ENCODE measurements around the gene DNASE2B. TPM values are rescaled to one million over a fixed set of nuclear protein-coding genes. Genes with fewer than 3 reads are reported as not detected.

Gene DNASE2B
- total and polyA plus RNA-seq, 2 donors from 2014 or later: not detected

DNA sequence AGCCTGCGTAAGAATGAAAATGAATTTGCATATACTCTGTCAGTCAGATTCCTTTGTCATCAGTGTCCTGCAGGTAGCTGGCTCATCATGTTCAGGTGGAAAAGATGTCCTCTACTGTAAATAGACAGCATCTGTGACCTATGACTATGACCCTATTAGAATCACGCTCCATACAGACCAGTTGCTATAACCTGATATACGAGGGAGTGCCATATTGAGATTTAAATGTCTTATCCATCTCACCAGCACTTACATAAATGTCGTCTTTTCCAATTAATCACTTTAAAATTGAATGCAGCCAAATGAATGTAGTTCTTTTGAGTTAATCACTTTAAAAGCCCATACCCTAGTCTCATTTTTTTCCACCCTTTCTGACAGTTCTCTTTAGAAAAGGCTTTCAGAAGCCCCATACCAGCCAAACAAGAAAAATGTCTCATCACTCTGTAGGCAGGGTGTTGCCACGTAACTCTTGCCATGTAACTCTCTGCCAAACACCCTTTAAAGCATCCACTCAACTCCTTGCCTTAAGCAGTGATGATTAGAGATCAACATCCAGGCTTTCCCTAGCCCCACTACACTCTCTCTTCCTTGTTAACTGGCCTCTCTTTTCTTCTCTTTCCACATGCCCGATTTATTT is 26.3 kb downstream of the DNASE2B start:
- Histone ChIP-seq H3K36me3 (ENCODE audit: control insufficient read depth in 2 of 3, insufficient read depth in 3 of 3, low read length in 3 of 3) (no peaks in the 10 kb centered on the region), H3K9me3 (ENCODE audit: control insufficient read depth in 2 of 3, insufficient read depth in 1 of 3, low read length in 3 of 3) (no peaks in the 10 kb centered on the region), H3K27me3 (ENCODE audit: control insufficient read depth, insufficient read depth, low read length) (no peaks in the 10 kb centered on the region), H3K4me3 (ENCODE audit: low read length in 3 of 3) (no peak overlapping the region), H3K27ac (ENCODE audit: low read depth in 2 of 2, low read length in 2 of 2) (no peak overlapping the region), H3K9ac (ENCODE audit: low read length in 3 of 3) (no peak overlapping the region), H3K4me1 (ENCODE audit: control insufficient read depth in 2 of 3, insufficient read depth in 2 of 3, low read depth in 1 of 3, low read length in 3 of 3) (no peaks in the 10 kb centered on the region)
- TF ChIP-seq, protein P1, sequence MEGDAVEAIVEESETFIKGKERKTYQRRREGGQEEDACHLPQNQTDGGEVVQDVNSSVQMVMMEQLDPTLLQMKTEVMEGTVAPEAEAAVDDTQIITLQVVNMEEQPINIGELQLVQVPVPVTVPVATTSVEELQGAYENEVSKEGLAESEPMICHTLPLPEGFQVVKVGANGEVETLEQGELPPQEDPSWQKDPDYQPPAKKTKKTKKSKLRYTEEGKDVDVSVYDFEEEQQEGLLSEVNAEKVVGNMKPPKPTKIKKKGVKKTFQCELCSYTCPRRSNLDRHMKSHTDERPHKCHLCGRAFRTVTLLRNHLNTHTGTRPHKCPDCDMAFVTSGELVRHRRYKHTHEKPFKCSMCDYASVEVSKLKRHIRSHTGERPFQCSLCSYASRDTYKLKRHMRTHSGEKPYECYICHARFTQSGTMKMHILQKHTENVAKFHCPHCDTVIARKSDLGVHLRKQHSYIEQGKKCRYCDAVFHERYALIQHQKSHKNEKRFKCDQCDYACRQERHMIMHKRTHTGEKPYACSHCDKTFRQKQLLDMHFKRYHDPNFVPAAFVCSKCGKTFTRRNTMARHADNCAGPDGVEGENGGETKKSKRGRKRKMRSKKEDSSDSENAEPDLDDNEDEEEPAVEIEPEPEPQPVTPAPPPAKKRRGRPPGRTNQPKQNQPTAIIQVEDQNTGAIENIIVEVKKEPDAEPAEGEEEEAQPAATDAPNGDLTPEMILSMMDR (IDR thresholded peaks at IDR 0.05; ENCODE audit: borderline replicate concordance, extremely low read depth, insufficient read depth): no peak
- intact Hi-C loops (cut with DNase I): loop anchor here (10.0 kb wide), 1 partner anchor 290 kb away; no protein-coding TSS in a partner anchor
- DNase-seq (no peak), FAIRE-seq (no peak)

DNA sequence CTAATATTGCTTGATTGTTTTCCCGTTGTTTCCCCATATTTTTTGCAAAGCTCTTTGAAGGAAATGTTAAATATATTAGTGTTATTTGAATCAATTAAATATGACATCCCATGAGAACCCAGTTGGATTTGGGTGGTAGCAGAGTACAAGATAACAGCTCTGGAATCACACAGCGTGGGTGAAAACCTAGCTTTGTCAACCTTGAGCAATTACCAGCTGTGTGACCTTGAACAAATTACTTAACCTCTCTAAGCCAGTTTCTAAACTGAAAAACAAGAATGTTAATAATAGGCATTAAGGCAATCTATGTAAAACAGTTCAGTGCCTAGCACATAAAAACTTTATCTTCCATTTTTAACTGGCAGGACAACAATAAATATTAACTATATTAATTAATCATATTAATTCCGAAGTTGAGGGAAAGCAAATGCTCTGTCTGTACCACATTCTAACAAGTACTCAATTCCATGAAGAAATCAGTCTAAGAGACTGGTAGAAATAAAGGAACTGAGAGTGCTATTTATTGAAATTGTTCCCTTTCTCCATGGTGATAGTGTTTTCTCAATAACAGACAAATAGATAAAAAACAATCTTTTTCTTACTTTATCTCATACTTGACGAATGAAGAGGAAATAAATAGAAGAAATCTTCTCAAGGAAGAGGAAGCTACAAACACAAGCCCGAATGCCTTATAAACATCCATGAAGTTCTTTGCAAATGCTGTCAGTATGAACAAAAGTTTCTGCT is 27.0 kb downstream of the DNASE2B start:
- intact Hi-C loops (cut with DNase I): loop anchor here (10.0 kb wide), 1 partner anchor 291 kb away; no protein-coding TSS in a partner anchor
- no peak overlapping the region for H3K9ac ChIP-seq (ENCODE audit: low read length in 3 of 3)

DNA sequence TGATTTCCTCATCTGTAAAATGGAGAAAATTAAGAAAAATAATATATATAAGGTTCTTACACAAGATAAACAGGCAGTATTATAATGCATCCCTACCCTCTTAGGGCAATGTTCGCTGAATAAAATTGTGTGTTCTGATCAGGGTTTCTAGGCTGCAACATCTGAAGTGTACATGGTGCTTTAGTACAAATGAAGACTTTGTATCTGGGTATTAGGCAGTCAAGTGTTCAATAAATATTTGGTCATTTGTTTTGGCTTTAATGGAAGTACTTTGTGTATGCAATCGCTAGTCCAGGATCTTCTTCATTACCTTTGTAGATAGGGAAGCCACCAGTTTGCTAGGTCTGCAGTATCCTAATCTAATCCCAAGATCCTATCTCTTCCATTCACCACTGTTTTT is 28.1 kb downstream of the DNASE2B start:
- Histone ChIP-seq H3K27ac (ENCODE audit: low read depth in 2 of 2, low read length in 2 of 2) (no peak overlapping the region), H3K27me3 (ENCODE audit: control insufficient read depth, insufficient read depth, low read length) (no peaks in the 10 kb centered on the region), H3K36me3 (ENCODE audit: control insufficient read depth in 2 of 3, insufficient read depth in 3 of 3, low read length in 3 of 3) (no peaks in the 10 kb centered on the region), H3K4me3 (ENCODE audit: low read length in 3 of 3) (no peak overlapping the region), H3K9me3 (ENCODE audit: control insufficient read depth in 2 of 3, insufficient read depth in 1 of 3, low read length in 3 of 3) (no peaks in the 10 kb centered on the region), H3K4me1 (ENCODE audit: control insufficient read depth in 2 of 3, insufficient read depth in 2 of 3, low read depth in 1 of 3, low read length in 3 of 3) (no peaks in the 10 kb centered on the region), H3K9ac (ENCODE audit: low read length in 3 of 3) (no peak overlapping the region)
- DNase-seq (no peak), FAIRE-seq (no peak)
- TF ChIP-seq, protein P1 (IDR thresholded peaks at IDR 0.05; ENCODE audit: borderline replicate concordance, extremely low read depth, insufficient read depth): no peak
- intact Hi-C loops (cut with DNase I): loop anchor here (10.0 kb wide), 1 partner anchor 292 kb away; no protein-coding TSS in a partner anchor

More for the DNA sequence above, 27.0 kb downstream of the DNASE2B start:
- H3K4me3 ChIP-seq (ENCODE audit: low read length in 3 of 3): no peak overlapping the region
- FAIRE-seq: no peak
- H3K4me1 ChIP-seq (ENCODE audit: control insufficient read depth in 2 of 3, insufficient read depth in 2 of 3, low read depth in 1 of 3, low read length in 3 of 3): no peaks in the 10 kb centered on the region
- H3K27ac ChIP-seq (ENCODE audit: low read depth in 2 of 2, low read length in 2 of 2): no peak overlapping the region
- no peaks in the 10 kb centered on the region for H3K36me3 ChIP-seq (ENCODE audit: control insufficient read depth in 2 of 3, insufficient read depth in 3 of 3, low read length in 3 of 3)
- TF ChIP-seq, protein P1 (IDR thresholded peaks at IDR 0.05; ENCODE audit: borderline replicate concordance, extremely low read depth, insufficient read depth): no peak
- H3K27me3 ChIP-seq (ENCODE audit: control insufficient read depth, insufficient read depth, low read length): no peaks in the 10 kb centered on the region
- no peak for DNase-seq
- no peaks in the 10 kb centered on the region for H3K9me3 ChIP-seq (ENCODE audit: control insufficient read depth in 2 of 3, insufficient read depth in 1 of 3, low read length in 3 of 3)
